Small intestine (tissue), 7 donors: ENCODE measurements around the gene CDX2. TPM values are rescaled to one million over a fixed set of nuclear protein-coding genes. Genes with fewer than 3 reads are reported as not detected.
A peak's percentile ranks its signal among the peaks of the same experiment; 100 is the strongest.

Experiments used
- DNase-seq, 2 donors: peaks; one replicate each; pipeline versions ENCODE4 v3.0.0 to v3.0.0-alpha.2; 2013
- FAIRE-seq: peaks from 2 replicates; lab custom pipeline; 2012; peaks lifted over from hg19 to GRCh38; lab: Jason Lieb, UNC
- H3K27ac ChIP-seq, 3 donors: one replicate each; pipeline ENCODE4 v1.5.1; 2013; ENCODE audit warnings: low read length in 2 of 3, mild to moderate bottlenecking in 2 of 3, control low read depth in 1 of 3, inconsistent platforms in 1 of 3, low read depth in 1 of 3, moderate library complexity in 1 of 3
- H3K27me3 ChIP-seq, 3 donors: one replicate each; pipeline ENCODE4 v1.6.1; 2013; ENCODE audit warnings: low read length in 3 of 3, inconsistent platforms in 1 of 3; ENCODE audit not compliant: control insufficient read depth in 3 of 3, insufficient read depth in 3 of 3
- H3K36me3 ChIP-seq, 3 donors: one replicate each; pipeline ENCODE4 v1.6.1; 2013; ENCODE audit warnings: low read length in 3 of 3, inconsistent platforms in 1 of 3, low read depth in 1 of 3, mild to moderate bottlenecking in 1 of 3, moderate library complexity in 1 of 3; ENCODE audit not compliant: control insufficient read depth in 3 of 3, insufficient read depth in 2 of 3
- H3K4me1 ChIP-seq, 3 donors: one replicate each; pipeline ENCODE4 v1.6.1; 2013; ENCODE audit warnings: low read length in 2 of 3, inconsistent platforms in 1 of 3, low read depth in 1 of 3, mild to moderate bottlenecking in 1 of 3, moderate library complexity in 1 of 3; ENCODE audit not compliant: control insufficient read depth in 3 of 3, insufficient read depth in 2 of 3
- H3K4me3 ChIP-seq, 3 donors: one replicate each; pipeline ENCODE4 v1.5.1; 2013; ENCODE audit warnings: low read length in 3 of 3, control low read depth in 1 of 3, inconsistent platforms in 1 of 3, low read depth in 1 of 3, mild to moderate bottlenecking in 1 of 3, moderate library complexity in 1 of 3
- H3K9me3 ChIP-seq, 2 donors: one replicate each; pipeline ENCODE4 v1.6.1; 2013; ENCODE audit warnings: low read depth in 1 of 2, low read length in 1 of 2; ENCODE audit not compliant: control insufficient read depth in 2 of 2, insufficient read depth in 1 of 2
- WGBS, 3 donors: extraction: QIAGEN DNeasy Blood & Tissue Kit; methylation state at CpG; one replicate each; pipeline ENCODE4 v1.1.7; 2013; 5-methylcytosine and 5-hydroxymethylcytosine counted together
- polyA plus RNA-seq, 4 donors: library from polyadenylated mRNA; stranded (reverse) in 3 of 4; unstranded in 1 of 4; fragments of 200-250 nt in 3 of 4; fragments of 120-200 nt in 1 of 4; gene quantifications; one replicate each; pipeline versions ENCODE4 v1.2.1 to v1.2.3, GENCODE V29; 2013
- donor health status: healthy with polysubstance abuse.
- donor health status: control.
- donor health status: control.
- donor health status: Bipolar disorder and iron deficiency.
- donor health status: healthy.

CDX2 gene
- polyA plus RNA-seq, 4 donors = 66.2 to 187 (median 93.4) TPM

- Histone ChIP-seq H3K4me1 (peaks cover 0 to 18% (median 0%) of the 10 kb centered on the region in 3 donors), H3K36me3 (peaks cover 0 to 38% (median 0%) of the 10 kb centered on the region in 3 donors)
- DNase-seq = no peak
These were observed 47.6 kb downstream of the CDX2 start for GRCh38 chr13:27921421-27921960.

GRCh38 chr13:27920677-27921420 is 48.3 kb downstream of the CDX2 start:
- DNase-seq (peak; percentile 44 to 67), FAIRE-seq (no peak)
- Histone ChIP-seq H3K27ac (peak overlapping the region; percentile 70 to 85 (median 80)), H3K36me3 (peaks cover 0 to 37% (median 0%) of the 10 kb centered on the region in 3 donors), H3K27me3 (peaks cover 0 to 69% (median 44%) of the 10 kb centered on the region in 3 donors), H3K4me3 (peak overlapping the region in 2 of 3 donors; percentile 76 to 90), H3K9me3 (no peaks in the 10 kb centered on the region), H3K4me1 (peaks cover 0 to 21% (median 0%) of the 10 kb centered on the region in 3 donors)
- 0 to 2% (median 1%) methylated on average over 39 to 40 of the region's 40 CpGs for WGBS, 3 donors

More at GRCh38 chr13:27921421-27921960, 47.6 kb downstream of the CDX2 start:
- FAIRE-seq = no peak
- Histone ChIP-seq H3K27me3 (peaks cover 0 to 70% (median 44%) of the 10 kb centered on the region in 3 donors), H3K4me3 (peak overlapping the region in 2 of 3 donors; percentile 76 to 90), H3K27ac (peak overlapping the region; percentile 70 to 85 (median 80)), H3K9me3 (no peaks in the 10 kb centered on the region)
- WGBS, 3 donors = 1 to 7% (median 1%) methylated on average over 30 to 41 of the region's 41 CpGs

DNA sequence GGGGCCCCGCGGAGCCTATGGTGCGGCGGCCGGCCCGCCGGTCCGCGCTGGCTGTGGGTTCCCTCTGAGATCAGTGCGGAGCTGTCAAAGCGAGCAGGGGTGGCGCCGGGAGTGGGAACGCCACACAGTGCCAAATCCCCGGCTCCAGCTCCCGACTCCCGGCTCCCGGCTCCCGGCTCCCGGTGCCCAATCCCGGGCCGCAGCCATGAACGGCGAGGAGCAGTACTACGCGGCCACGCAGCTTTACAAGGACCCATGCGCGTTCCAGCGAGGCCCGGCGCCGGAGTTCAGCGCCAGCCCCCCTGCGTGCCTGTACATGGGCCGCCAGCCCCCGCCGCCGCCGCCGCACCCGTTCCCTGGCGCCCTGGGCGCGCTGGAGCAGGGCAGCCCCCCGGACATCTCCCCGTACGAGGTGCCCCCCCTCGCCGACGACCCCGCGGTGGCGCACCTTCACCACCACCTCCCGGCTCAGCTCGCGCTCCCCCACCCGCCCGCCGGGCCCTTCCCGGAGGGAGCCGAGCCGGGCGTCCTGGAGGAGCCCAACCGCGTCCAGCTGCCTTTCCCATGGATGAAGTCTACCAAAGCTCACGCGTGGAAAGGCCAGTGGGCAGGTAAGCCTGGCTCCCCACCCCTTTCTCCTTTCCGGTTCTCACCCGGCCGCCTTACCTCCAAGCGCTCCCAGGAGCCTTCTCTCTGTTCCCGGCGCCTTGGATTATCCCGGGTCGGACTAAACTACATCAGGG is 49.0 kb downstream of the CDX2 start, which contains the start of gene PDX1:
TSS of gene PDX1 (plus strand) at position 67 of the 743 bp plus-strand sequence. CDS start at position 206, 139 bp downstream.
- H3K4me3 ChIP-seq = peak within 1 kb of the TSS in 2 of 3 donors; percentile 76 to 90
- DNase-seq (peak; percentile 91), FAIRE-seq (no peak)
- WGBS, 3 donors = 2% methylated on average over 45 to 76 of the region's 76 CpGs
- H3K27ac ChIP-seq = peak within 1 kb of the TSS; percentile 70 to 85 (median 80)
- peaks cover 0 to 69% (median 46%) of the 10 kb centered on the region in 3 donors for H3K27me3 ChIP-seq
- H3K36me3 ChIP-seq = peaks cover 0 to 33% (median 0%) of the 10 kb centered on the region in 3 donors
- no peaks in the 10 kb centered on the region for H3K9me3 ChIP-seq
- peaks cover 0 to 26% (median 0%) of the 10 kb centered on the region in 3 donors for H3K4me1 ChIP-seq

- Histone ChIP-seq H3K27ac (peak overlapping the region in 1 of 3 donors; percentile 85), H3K4me3 (peak overlapping the region in 2 of 3 donors; percentile 76 to 90), H3K27me3 (peaks cover 0 to 64% (median 42%) of the 10 kb centered on the region in 3 donors), H3K36me3 (peaks cover 0 to 28% (median 0%) of the 10 kb centered on the region in 3 donors), H3K4me1 (peaks cover 0 to 26% (median 0%) of the 10 kb centered on the region in 3 donors), H3K9me3 (no peaks in the 10 kb centered on the region)
- 2 to 5% (median 3%) methylated on average over 11 of the region's 11 CpGs for WGBS, 3 donors
- DNase-seq = no peak
- no peak for FAIRE-seq
These were observed 49.5 kb downstream of the CDX2 start for GRCh38 chr13:27919659-27919933.

DNA sequence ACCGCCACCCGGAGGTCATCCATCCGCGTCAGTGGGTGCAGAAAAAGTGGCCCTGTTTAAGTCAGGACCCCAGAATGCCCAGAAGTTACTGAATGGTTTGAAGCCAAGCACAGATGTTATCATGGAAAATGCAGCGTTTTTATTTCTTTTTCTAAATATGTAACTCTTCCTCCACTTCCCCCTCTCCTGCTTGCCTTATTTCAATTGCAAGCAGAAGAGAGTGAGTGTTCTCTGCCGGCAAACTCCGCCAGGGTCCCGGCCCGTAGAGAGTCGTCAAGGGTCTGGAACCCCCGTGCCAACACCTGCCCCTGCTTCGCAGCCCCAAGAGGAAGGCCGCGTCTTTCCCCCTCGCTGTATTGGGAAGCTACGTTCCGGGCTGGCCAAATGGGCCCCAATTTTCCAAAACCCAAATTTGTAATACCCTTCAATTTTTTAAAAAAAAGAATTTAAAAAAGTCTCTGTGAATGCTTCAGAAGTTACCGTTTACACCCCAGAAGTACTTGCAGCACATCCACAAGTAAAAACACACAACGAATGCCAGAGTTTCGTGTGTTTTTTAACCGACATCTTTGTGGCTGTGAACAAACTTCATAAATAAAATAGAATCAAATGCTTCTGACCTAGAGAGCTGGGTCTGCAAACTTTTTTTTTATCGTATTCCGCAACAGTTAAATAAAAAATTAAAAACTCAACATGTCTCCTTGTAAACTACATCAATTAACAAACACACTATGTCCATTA is 50.0 kb downstream of the CDX2 start:
- Histone ChIP-seq H3K4me3 (no peak overlapping the region), H3K27ac (peak overlapping the region in 1 of 3 donors; percentile 85), H3K9me3 (no peaks in the 10 kb centered on the region), H3K36me3 (peaks cover 0 to 24% (median 0%) of the 10 kb centered on the region in 3 donors), H3K4me1 (peaks cover 0 to 26% (median 0%) of the 10 kb centered on the region in 3 donors), H3K27me3 (peaks cover 0 to 61% (median 42%) of the 10 kb centered on the region in 3 donors)
- no peak for DNase-seq
- 28 to 33% (median 32%) methylated on average over 23 of the region's 23 CpGs for WGBS, 3 donors
- no peak for FAIRE-seq

GRCh38 chr13:27918041-27918917 is 50.8 kb downstream of the CDX2 start:
- peak; percentile 56 to 66 for DNase-seq
- WGBS, 3 donors = 7 to 14% (median 10%) methylated on average over 46 of the region's 46 CpGs
- Histone ChIP-seq H3K4me1 (peaks cover 0 to 26% (median 0%) of the 10 kb centered on the region in 3 donors), H3K27me3 (peaks cover 0 to 57% (median 40%) of the 10 kb centered on the region in 3 donors), H3K36me3 (peaks cover 0 to 20% (median 0%) of the 10 kb centered on the region in 3 donors), H3K27ac (peak overlapping the region; percentile 66 to 70 (median 69)), H3K4me3 (peak overlapping the region in 2 of 3 donors; percentile 36 to 45), H3K9me3 (no peaks in the 10 kb centered on the region)
- FAIRE-seq = no peak
